G401.6 (cell line): ENCODE data around the gene NBPF26.
"Not testable (repeated sequence)": the region's sequence is repeated elsewhere in the genome, so short reads cannot be mapped to it uniquely, and the experiment has no call there.

Experiments
- FAIRE-seq: peaks from 2 replicates; lab custom pipeline; 2012; peaks lifted over from hg19 to GRCh38; lab: Jason Lieb, UNC

Gene NBPF26

DNA sequence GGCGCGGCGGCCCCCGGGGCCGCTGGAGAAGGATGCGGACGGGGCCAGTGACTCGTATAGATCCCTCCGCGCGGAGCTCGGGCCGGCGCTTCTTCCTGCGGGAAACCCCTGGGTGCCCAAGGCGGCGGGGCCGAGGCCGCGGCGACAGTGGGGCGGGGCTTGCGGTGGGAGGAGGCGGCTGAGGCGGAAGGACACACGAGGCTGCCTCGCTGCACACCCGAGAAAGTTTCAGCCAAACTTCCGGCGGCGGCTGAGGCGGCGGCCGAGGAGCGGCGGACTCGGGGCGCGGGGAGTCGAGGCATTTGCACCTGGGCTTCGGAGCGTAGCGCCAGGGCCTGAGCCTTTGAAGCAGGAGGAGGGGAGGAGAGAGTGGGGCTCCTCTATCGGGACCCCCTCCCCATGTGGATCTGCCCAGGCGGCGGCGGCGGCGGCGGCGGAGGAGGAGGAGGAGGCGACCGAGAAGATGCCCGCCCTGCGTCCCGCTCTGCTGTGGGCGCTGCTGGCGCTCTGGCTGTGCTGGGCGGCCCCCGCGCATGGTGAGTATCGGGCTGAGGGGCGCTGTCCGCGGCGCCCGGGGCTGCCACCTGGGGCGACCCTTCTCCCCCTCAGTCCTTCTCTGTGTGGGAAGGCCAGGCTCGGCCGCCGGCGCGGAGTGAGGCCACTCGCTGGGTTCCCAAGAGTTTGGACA, at the start of gene NBPF26:
TSS of gene NBPF26 (plus strand) at position 231 of the 688 bp plus-strand sequence.
- FAIRE-seq = not testable (repeated sequence)

- FAIRE-seq = not testable (repeated sequence)
These were observed 43.5 kb upstream of the NBPF26 start for GRCh38 chr1:120680106-120680819.

DNA sequence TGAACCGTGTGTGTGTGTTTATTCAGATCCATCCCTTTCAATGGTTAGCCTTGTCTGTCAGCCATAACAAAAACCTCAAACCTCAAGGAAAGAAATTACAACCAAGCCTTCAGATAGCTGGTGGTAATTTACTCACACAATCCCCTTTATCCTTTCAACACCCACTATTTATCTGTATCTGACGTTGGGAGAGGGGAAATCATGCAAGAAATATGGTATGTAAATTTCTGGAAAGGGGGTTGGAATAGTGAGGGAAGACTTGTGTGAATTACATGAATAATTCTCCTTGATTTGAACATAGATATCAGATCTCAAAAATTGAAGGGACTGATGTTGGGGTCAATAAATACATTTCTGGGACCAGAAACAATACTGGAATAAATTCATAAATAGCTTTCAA, 42.8 kb upstream of the NBPF26 start:
- FAIRE-seq = not testable (repeated sequence)

GRCh38 chr1:120684397-120684796, 39.3 kb upstream of the NBPF26 start:
- not testable (repeated sequence) for FAIRE-seq

GRCh38 chr1:120685622-120686021, 38.1 kb upstream of the NBPF26 start:
- FAIRE-seq = not testable (repeated sequence)

- FAIRE-seq = not testable (repeated sequence)
These were observed 36.5 kb upstream of the NBPF26 start for GRCh38 chr1:120687250-120687649.

DNA sequence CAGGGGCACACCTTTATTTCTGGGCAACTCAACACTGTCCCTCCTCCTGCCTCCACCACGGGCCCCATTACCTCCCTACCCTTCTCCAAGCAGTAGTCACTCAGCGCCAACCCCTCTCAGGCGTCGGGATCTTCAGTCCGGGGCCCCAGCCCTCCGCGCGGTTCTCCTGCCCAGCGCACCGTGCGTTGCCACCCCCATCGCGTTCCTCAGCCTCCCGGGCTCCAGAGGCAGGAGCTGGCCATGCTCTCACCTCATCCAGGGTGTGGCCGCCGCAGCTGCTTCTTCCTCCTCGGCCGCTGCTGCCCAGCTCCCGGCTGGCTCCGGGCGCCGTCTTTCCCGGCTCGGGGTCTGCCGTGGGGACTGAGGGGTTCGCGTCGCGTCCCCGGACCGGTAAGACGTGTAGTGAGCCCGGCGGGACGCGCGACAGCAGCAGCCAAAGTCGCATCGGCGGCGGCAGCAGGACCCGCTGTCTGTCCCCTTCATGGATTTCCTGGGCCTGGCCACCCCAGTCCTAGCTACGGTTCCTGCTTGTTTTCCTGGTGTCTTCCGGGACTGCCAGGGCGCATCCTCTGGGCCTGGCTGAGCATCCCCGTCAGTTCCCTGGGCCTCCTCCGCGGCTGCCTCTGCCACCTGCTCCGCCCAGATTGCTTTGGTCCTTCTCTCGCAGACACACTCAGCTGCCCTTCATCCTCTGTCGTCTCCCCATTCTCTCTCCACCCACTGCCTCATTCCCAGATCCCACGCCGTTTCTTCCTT, 22.8 kb upstream of the NBPF26 start:
- FAIRE-seq = not testable (repeated sequence)

- FAIRE-seq = not testable (repeated sequence)
These were observed 409 bp upstream of the NBPF26 start for GRCh38 chr1:120723358-120723714.

DNA sequence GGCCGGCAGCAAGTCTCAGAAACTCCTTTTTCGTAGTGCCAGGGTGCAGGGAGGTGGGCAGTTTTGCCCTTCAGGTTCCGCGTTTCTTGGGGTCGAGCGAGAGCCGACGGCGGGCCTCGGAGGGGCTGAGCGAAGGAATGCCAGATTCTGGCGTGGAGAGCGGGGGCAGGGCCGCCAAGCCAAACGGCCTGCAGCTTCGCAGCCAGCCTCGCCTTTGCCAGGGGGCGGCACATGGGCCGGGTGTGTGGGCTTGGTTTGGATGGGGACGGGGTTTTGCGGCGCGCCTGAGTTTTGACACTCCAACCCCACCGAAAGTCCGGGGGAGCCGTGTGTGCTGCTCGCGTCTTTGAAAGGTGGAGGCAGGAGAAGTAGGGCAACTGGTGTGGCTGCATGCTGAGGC, 762 bp downstream of the NBPF26 start:
- not testable (repeated sequence) for FAIRE-seq

DNA sequence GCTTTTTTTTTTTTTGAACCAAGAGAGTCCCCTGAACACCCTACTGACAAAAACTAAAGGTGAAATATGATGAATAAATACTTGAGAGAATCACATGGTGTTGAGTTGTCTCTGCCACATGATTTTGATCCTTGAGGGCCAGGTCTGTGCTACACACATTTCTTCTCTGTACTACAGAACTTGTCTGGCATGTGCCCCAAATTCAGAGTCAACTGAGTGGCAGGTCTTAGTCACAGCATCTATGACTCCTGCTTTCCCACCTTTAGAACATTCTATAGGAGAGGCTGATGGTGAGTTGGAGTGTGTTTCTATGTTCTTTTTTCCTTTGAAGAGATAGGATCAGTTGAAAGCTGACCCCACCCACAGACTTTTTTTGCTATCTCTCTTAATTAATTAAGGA, 5.1 kb downstream of the NBPF26 start:
- FAIRE-seq = not testable (repeated sequence)

- not testable (repeated sequence) for FAIRE-seq
These were observed 45.3 kb downstream of the NBPF26 start for GRCh38 chr1:120769090-120769489.

DNA sequence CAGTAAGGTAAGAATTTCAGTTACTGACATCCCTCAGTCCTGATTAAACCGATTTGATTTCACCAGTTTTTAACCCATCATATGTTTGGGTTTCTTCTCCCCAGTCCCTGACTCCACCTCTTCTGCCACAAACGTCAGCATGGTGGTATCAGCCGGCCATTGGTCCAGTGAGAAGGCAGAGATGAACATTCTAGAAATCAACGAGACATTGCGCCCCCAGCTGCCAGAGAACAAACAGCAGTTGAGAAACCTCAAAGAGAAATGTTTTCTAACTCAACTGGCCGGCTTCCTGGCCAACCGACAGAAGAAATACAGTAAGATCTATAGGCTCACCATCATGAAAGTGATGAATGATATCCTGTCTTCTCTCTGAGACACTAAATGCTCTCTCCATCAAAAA, 81.7 kb downstream of the NBPF26 start:
- FAIRE-seq = not testable (repeated sequence)

GRCh38 chr1:120811822-120812221, 88.1 kb downstream of the NBPF26 start:
- FAIRE-seq = not testable (repeated sequence)

GRCh38 chr1:120825051-120825450, 101.3 kb downstream of the NBPF26 start:
- not testable (repeated sequence) for FAIRE-seq

DNA sequence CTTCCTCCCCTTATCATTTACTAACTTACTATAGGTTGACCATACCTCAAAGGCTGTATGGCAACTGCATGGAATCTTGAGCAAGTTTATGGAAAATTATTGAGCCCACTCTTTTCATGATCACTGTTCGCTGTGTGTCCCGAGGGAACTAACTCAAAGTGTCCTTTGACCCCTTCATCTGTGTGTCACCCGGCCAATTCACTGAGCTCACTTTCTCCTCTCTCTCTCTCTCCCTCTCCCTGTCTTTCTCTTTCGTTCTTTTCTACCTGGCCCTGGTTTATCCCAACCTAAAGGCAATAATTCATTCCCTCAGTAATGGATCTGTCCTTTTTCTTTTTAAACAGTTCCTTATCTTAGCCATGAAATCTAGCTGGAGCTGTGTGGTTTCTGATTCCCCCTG, 102.9 kb downstream of the NBPF26 start:
- not testable (repeated sequence) for FAIRE-seq

DNA sequence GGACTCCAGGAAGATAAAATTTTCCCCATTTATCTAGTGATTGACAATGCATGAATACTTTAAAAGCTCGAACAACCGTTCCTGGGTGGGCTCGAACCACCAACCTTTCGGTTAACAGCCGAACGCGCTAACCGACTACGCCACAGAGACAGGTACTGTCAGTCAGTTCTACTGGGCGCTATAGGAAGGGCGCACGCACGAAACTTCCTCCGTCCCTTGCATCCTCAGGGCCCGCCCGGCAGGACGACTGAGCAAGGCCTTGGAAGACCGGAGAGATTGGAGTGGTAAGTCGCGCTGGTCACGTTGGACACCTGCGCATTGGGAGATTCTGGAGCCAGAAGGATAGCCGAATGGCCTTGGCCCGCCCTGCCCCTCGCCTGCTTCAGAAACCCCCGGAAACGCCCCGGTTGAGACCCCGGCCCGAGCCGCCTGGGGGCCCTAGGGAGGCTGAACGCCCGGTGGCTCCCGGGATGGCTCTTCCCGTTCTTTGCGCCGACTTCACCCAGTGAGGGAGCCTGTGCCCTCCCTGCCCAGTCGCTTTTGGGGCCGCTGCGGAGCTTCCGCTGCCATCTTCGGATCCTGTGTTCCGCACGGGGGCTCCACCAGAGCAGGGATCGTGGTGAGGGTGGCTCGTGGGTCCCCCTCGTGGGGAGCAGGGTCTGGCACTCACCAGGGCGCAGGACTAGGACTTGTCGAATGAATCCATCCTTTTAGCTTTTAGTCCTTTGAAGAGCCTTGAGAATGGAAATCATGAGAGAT, 120.6 kb downstream of the NBPF26 start:
- FAIRE-seq = not testable (repeated sequence)

GRCh38 chr1:120844945-120845330, 121.2 kb downstream of the NBPF26 start:
- FAIRE-seq = not testable (repeated sequence)

DNA sequence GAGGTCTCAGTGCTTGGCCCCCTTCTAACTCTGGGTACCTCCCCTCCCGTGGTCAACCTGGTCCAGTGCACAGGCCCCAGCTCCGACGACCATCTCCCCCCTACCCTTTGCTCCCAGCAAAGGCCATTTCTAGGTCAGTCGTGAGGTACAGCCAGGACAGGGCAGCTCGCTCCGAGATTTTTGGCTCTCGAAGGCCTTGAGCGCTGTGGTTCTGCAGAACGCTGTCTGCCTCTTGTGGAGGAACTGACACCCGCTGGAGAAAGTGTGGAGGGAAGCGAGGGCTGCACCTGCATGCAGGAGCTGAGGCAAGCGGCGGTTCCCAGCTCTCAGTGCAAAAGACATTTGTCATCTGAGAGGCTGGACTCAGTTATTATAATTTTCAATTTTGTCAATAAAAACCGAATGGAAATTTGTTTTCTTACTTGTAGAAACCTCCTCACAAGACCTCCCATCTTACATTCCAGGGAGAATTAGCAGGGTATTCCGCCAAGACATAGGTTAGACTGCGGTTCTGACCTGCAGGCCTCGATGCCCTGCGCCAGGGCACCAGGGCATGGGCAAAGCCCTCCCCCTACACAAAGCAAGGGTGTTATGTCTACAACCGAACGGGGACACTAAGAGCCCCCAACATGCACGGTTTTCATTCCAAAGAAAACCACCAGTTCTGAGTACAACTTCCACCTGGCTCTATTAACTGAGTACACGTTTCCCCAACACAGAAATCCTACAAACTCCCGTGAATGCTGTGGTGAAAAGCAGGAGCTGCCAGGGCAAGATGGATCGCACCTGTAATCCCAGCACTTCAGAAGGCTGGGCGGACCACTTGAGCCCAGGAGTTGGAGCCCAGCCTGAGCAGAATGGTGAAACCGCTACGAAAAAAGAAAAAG, 125.9 kb downstream of the NBPF26 start:
- FAIRE-seq = not testable (repeated sequence)

GRCh38 chr1:120850287-120850536, 126.5 kb downstream of the NBPF26 start:
- FAIRE-seq = not testable (repeated sequence)

- FAIRE-seq = not testable (repeated sequence)
These were observed 127.0 kb downstream of the NBPF26 start for GRCh38 chr1:120850537-120851421.
